Hepatocyte (in vitro differentiated cells): ENCODE results near the gene ASPSCR1. TPM values are rescaled to one million over a fixed set of nuclear protein-coding genes. Genes with fewer than 3 reads are reported as not detected.

Experiments used
- DNase-seq: peaks from one replicate; pipeline ENCODE4 v3.0.0-alpha.2; 2016; ENCODE audit warnings: low spot score
- H2AFZ ChIP-seq: fragments of 200-600 bp; sonication (generic); 2 replicates; pipeline ENCODE4 v1.6.0; 2016; ENCODE audit warnings: antibody characterized with exemption, mild to moderate bottlenecking
- H3K27ac ChIP-seq: fragments of 200-600 bp; sonication (generic); 2 replicates; pipeline ENCODE4 v1.5.1; 2016; ENCODE audit warnings: mild to moderate bottlenecking
- H3K27me3 ChIP-seq: fragments of 200-600 bp; sonication (generic); 2 replicates; pipeline ENCODE4 v1.6.1; 2016
- H3K36me3 ChIP-seq: fragments of 200-600 bp; sonication (generic); replicated peaks from 2 replicates; pipeline ENCODE4 v1.5.1; 2016; ENCODE audit warnings: low read depth; ENCODE audit not compliant: insufficient read depth
- H3K4me1 ChIP-seq: fragments of 200-600 bp; sonication (generic); 2 replicates; pipeline ENCODE4 v1.5.1; 2016; ENCODE audit warnings: mild to moderate bottlenecking, moderate library complexity; ENCODE audit not compliant: insufficient read depth
- H3K4me2 ChIP-seq: fragments of 200-600 bp; sonication (generic); 2 replicates; pipeline ENCODE4 v1.6.0; 2016
- H3K4me3 ChIP-seq: fragments of 200-600 bp; sonication (generic); 2 replicates; pipeline ENCODE4 v1.5.1; 2016; ENCODE audit warnings: mild to moderate bottlenecking
- H3K79me2 ChIP-seq: fragments of 200-600 bp; sonication (generic); 2 replicates; pipeline ENCODE4 v1.6.0; 2017; ENCODE audit warnings: mild to moderate bottlenecking
- H3K9me2 ChIP-seq: fragments of 200-600 bp; sonication (generic); replicated peaks from 2 replicates; pipeline ENCODE4 v1.6.0; 2017; ENCODE audit warnings: mild to moderate bottlenecking; ENCODE audit not compliant: insufficient read depth
- H3K9me3 ChIP-seq: fragments of 200-600 bp; sonication (generic); 2 replicates; pipeline ENCODE4 v1.5.1; 2016; ENCODE audit warnings: low read depth, mild to moderate bottlenecking
- H4K20me1 ChIP-seq: fragments of 200-600 bp; sonication (generic); 2 replicates; pipeline ENCODE4 v1.6.0; 2016; ENCODE audit warnings: mild to moderate bottlenecking; ENCODE audit not compliant: insufficient read depth, poor library complexity, severe bottlenecking
- CTCF ChIP-seq: fragments of 200-600 bp; sonication (generic); IDR thresholded peaks from 2 replicates; pipeline ENCODE4 v1.5.1; 2016; ENCODE audit warnings: antibody characterized with exemption, mild to moderate bottlenecking; ENCODE audit not compliant: poor library complexity
- EZH2 ChIP-seq: fragments of 200-600 bp; sonication (generic); IDR thresholded peaks from 2 replicates; pipeline ENCODE4 v1.6.1; 2016; ENCODE audit warnings: antibody characterized with exemption, mild to moderate bottlenecking, borderline replicate concordance
- EZH2phosphoT487 ChIP-seq: fragments of 200-600 bp; sonication (generic); IDR thresholded peaks from one replicate; pipeline ENCODE4 v1.6.1; 2018; ENCODE audit warnings: antibody characterized with exemption, mild to moderate bottlenecking, low read depth, moderate library complexity; ENCODE audit not compliant: unreplicated experiment, severe bottlenecking
- WGBS: methylation state at CpG from one replicate; pipeline ENCODE4 v1.1.6; 2016; ENCODE audit warnings: low lambda C conversion rate; ENCODE audit errors: missing lambda C conversion rate; 5-methylcytosine and 5-hydroxymethylcytosine counted together
- polyA plus RNA-seq: library from polyadenylated mRNA; unstranded; fragments of >200 nt; fragmentation: Nextera tagmentation; extraction: Ambion mirVana; gene quantifications from 2 replicates; pipeline ENCODE4 v1.2.1, GENCODE V29; 2016
- total RNA-seq: library from RNA; depleted of rRNA; stranded (reverse); fragments of >200 nt; gene quantifications from 2 replicates; pipeline ENCODE4 v1.2.3, GENCODE V29; 2014

Gene ASPSCR1
- total and polyA plus RNA-seq, 2 experiments from 2014 or later = 28.4 to 45.9 TPM

DNA sequence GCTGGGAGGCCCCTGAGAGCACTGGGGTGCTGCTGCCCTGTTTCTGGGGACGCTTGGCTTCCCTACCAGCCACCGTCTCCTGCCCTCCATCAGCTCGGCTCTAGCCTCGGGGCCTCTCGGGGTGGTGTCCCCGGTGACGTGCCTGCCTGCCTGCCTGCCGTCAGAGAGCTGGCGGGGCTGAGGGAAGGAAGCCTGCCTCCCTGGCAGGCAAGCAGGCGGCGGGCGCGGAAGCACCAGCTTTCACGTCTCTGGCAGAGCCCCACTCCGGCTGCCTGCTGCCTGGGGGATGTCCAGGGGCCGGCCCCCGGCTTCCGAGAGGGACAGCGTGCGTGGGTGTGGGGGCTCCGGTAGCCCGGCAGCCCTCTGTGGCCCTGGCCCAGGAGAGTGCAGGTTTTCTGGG, 35.9 kb downstream of the ASPSCR1 start:
- no peaks in the 10 kb centered on the region for H3K9me2 ChIP-seq
- H3K36me3 ChIP-seq = no peaks in the 10 kb centered on the region
- H4K20me1 ChIP-seq = no peaks in the 10 kb centered on the region
- H3K27me3 ChIP-seq = no peaks in the 10 kb centered on the region
- no peak for TF ChIP-seq CTCF
- no peak for TF ChIP-seq EZH2
- no peak for TF ChIP-seq EZH2phosphoT487
- no peaks in the 10 kb centered on the region for H3K79me2 ChIP-seq
- H3K4me1 ChIP-seq = peaks cover 10% of the 10 kb centered on the region
- 72% methylated on average over 22 of the region's 22 CpGs for WGBS
- no peak overlapping the region for H2AFZ ChIP-seq
- no peaks in the 10 kb centered on the region for H3K9me3 ChIP-seq
- DNase-seq = peak; percentile 39
- H3K4me3 ChIP-seq = no peak overlapping the region
- H3K4me2 ChIP-seq = peak overlapping the region; percentile 19
- H3K27ac ChIP-seq = peak overlapping the region; percentile 76

- H3K27ac ChIP-seq = peak overlapping the region; percentile 76
- no peak for TF ChIP-seq EZH2
Measured at GRCh38 chr17:82013772-82014321, 36.4 kb downstream of the ASPSCR1 start.

DNA sequence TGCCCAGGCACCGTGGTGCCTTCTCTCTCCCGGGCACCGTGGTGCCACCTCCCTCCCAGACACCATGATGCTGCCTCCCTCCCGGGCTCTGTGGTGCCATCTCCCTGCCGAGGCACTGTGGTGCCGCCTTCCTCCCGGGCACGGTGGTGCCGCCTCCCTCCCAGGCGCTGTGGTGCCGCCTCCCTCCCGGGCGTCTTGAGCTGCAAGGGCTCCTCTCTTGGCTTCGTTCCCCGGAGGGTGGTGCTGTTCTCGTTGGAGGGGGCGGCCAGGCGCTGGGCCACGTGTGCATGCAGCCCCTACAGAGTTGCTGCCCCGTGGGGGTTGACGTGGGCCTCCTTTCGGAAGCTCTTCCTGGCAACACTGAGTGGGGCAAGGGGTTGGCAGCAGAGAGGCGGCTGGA, 37.0 kb downstream of the ASPSCR1 start:
- Histone ChIP-seq H3K4me1 (peaks cover 10% of the 10 kb centered on the region), H3K4me3 (no peak overlapping the region), H3K36me3 (no peaks in the 10 kb centered on the region), H2AFZ (no peak overlapping the region), H3K27me3 (no peaks in the 10 kb centered on the region), H3K79me2 (no peaks in the 10 kb centered on the region), H3K4me2 (no peak overlapping the region), H4K20me1 (no peaks in the 10 kb centered on the region), H3K9me2 (no peaks in the 10 kb centered on the region), H3K27ac (no peak overlapping the region), H3K9me3 (no peaks in the 10 kb centered on the region)
- 93% methylated on average over 20 of the region's 23 CpGs for WGBS
- TF ChIP-seq EZH2phosphoT487 = no peak
- TF ChIP-seq CTCF = no peak
- no peak for TF ChIP-seq EZH2
- no peak for DNase-seq

More at GRCh38 chr17:82013772-82014321, 36.4 kb downstream of the ASPSCR1 start:
- H3K36me3 ChIP-seq = no peaks in the 10 kb centered on the region
- WGBS = 91% methylated on average over 16 of the region's 16 CpGs
- H3K4me2 ChIP-seq = no peak overlapping the region
- no peak for DNase-seq
- H2AFZ ChIP-seq = no peak overlapping the region
- no peaks in the 10 kb centered on the region for H3K79me2 ChIP-seq
- H3K4me1 ChIP-seq = peaks cover 10% of the 10 kb centered on the region
- no peaks in the 10 kb centered on the region for H3K27me3 ChIP-seq
- H4K20me1 ChIP-seq = no peaks in the 10 kb centered on the region
- no peaks in the 10 kb centered on the region for H3K9me3 ChIP-seq
- H3K4me3 ChIP-seq = no peak overlapping the region
- H3K9me2 ChIP-seq = no peaks in the 10 kb centered on the region

GRCh38 chr17:82014971-82015310, 37.5 kb downstream of the ASPSCR1 start:
- no peak overlapping the region for H3K4me2 ChIP-seq
- WGBS = 93% methylated on average over 13 of the region's 13 CpGs

More at GRCh38 chr17:82014971-82015310, 37.5 kb downstream of the ASPSCR1 start:
- Histone ChIP-seq H4K20me1 (no peaks in the 10 kb centered on the region), H3K79me2 (no peaks in the 10 kb centered on the region), H3K36me3 (no peaks in the 10 kb centered on the region), H3K9me3 (no peaks in the 10 kb centered on the region), H2AFZ (no peak overlapping the region), H3K4me3 (no peak overlapping the region), H3K4me1 (peaks cover 10% of the 10 kb centered on the region), H3K9me2 (no peaks in the 10 kb centered on the region), H3K27ac (no peak overlapping the region), H3K27me3 (no peaks in the 10 kb centered on the region)
- DNase-seq = no peak
- no peak for TF ChIP-seq EZH2phosphoT487
- no peak for TF ChIP-seq CTCF
- no peak for TF ChIP-seq EZH2
